HepG2 (cell line): ENCODE measurements around the gene ENHO.

Experiments
- EZH2 ChIP-seq: conservative IDR thresholded peaks from 2 replicates; pipeline ENCODE4 v1.6.1; 2012; ENCODE audit warnings: mild to moderate bottlenecking, low read depth, low read length, moderate library complexity
- HDAC1 ChIP-seq: sonication (generic); formaldehyde crosslinking; IDR thresholded peaks from 2 replicates; pipeline ENCODE4 v1.5.1; 2020; ENCODE audit warnings: mild to moderate bottlenecking, missing genetic modification reagents
- HIVEP1 ChIP-seq: sonication (generic); formaldehyde crosslinking; IDR thresholded peaks from 2 replicates; pipeline ENCODE4 v1.4.0; 2020; ENCODE audit warnings: mild to moderate bottlenecking, missing genetic modification reagents
- PAWR ChIP-seq: sonication (generic); formaldehyde crosslinking; IDR thresholded peaks from 2 replicates; pipeline ENCODE4 v1.4.0; 2020; ENCODE audit warnings: missing genetic modification reagents, mild to moderate bottlenecking, borderline replicate concordance
- POLR2A ChIP-seq, 2 experiments: IDR thresholded peaks; 2 replicates each; pipeline ENCODE4 v1.6.1; 2011; ENCODE audit warnings: low read depth in 2 of 2, low read length in 2 of 2, mild to moderate bottlenecking in 1 of 2, moderate library complexity in 1 of 2; ENCODE audit not compliant: insufficient read depth in 1 of 2
- SMC3 ChIP-seq: IDR thresholded peaks from 2 replicates; pipeline ENCODE4 v1.6.1; 2011; ENCODE audit warnings: low read length, improper control_type of control experiment
- TGIF2 ChIP-seq: IDR thresholded peaks from 2 replicates; pipeline ENCODE4 v1.6.1; 2016; ENCODE audit warnings: control low read depth, missing compliant biosample characterization
- ZNF143 ChIP-seq: sonication (generic); formaldehyde crosslinking; IDR thresholded peaks from 2 replicates; pipeline ENCODE4 v1.4.0; 2020; ENCODE audit warnings: missing genetic modification reagents
- ZNF292 ChIP-seq: sonication (generic); formaldehyde crosslinking; IDR thresholded peaks from 2 replicates; pipeline ENCODE4 v1.8.1; 2022; ENCODE audit warnings: mild to moderate bottlenecking, low read depth, missing genetic modification reagents, borderline replicate concordance
- TF ChIP-seq, protein P1 (sequence below): sonication (generic); formaldehyde crosslinking; IDR thresholded peaks from 2 replicates; pipeline ENCODE4 v1.5.0; 2020; ENCODE audit warnings: mild to moderate bottlenecking, missing genetic modification reagents, moderate library complexity
- TF ChIP-seq, protein P2 (sequence below): sonication (generic); formaldehyde crosslinking; IDR thresholded peaks from 2 replicates; pipeline ENCODE4 v1.5.1; 2020; ENCODE audit warnings: mild to moderate bottlenecking, missing genetic modification reagents, moderate library complexity
- TF ChIP-seq, protein P3 (sequence below): sonication (generic); formaldehyde crosslinking; IDR thresholded peaks from 2 replicates; pipeline ENCODE4 v1.4.0; 2020; ENCODE audit warnings: missing genetic modification reagents, mild to moderate bottlenecking, borderline replicate concordance
- TF ChIP-seq, protein P4 (sequence below), 2 experiments: IDR thresholded peaks; 2 replicates each; pipeline ENCODE4 v1.6.1; 2011 to 2012; ENCODE audit warnings: low read length in 2 of 2, borderline replicate concordance in 1 of 2, low read depth in 1 of 2, mild to moderate bottlenecking in 1 of 2, moderate library complexity in 1 of 2
- TF ChIP-seq, protein P5 (sequence below): sonication (generic); formaldehyde crosslinking; IDR thresholded peaks from 2 replicates; pipeline ENCODE4 v1.5.0; 2020; ENCODE audit warnings: mild to moderate bottlenecking, missing genetic modification reagents

DNA sequence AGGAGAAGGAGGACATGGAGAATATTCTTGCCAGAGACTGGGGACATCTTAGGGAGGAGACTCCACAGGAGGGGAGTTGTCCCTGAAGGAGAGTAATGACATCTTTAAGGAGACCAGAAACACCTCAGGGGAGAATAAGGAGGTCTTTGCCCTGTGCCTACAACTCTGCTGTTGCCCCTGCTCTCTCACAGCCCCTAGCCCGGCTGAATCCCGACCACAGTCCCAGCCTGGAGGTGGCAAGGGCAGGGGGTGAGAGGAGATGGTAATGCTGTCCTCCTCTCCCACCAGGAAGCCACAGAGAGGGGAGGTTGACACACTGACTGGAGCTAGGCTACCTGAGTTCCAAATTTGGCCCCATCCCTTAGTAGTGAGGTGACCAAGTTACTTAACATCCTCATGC, 30.2 kb upstream of the ENHO start:
- no peak for TF ChIP-seq ZNF292 (CRISPR knock-in tag)
- no peak for TF ChIP-seq PAWR (CRISPR knock-in tag)
- TF ChIP-seq HIVEP1 (CRISPR knock-in tag), result no peak
- TF ChIP-seq, protein P1, sequence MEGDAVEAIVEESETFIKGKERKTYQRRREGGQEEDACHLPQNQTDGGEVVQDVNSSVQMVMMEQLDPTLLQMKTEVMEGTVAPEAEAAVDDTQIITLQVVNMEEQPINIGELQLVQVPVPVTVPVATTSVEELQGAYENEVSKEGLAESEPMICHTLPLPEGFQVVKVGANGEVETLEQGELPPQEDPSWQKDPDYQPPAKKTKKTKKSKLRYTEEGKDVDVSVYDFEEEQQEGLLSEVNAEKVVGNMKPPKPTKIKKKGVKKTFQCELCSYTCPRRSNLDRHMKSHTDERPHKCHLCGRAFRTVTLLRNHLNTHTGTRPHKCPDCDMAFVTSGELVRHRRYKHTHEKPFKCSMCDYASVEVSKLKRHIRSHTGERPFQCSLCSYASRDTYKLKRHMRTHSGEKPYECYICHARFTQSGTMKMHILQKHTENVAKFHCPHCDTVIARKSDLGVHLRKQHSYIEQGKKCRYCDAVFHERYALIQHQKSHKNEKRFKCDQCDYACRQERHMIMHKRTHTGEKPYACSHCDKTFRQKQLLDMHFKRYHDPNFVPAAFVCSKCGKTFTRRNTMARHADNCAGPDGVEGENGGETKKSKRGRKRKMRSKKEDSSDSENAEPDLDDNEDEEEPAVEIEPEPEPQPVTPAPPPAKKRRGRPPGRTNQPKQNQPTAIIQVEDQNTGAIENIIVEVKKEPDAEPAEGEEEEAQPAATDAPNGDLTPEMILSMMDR (CRISPR knock-in tag), result no peak
- TF ChIP-seq ZNF143 (CRISPR knock-in tag), result no peak
- TF ChIP-seq, protein P2, sequence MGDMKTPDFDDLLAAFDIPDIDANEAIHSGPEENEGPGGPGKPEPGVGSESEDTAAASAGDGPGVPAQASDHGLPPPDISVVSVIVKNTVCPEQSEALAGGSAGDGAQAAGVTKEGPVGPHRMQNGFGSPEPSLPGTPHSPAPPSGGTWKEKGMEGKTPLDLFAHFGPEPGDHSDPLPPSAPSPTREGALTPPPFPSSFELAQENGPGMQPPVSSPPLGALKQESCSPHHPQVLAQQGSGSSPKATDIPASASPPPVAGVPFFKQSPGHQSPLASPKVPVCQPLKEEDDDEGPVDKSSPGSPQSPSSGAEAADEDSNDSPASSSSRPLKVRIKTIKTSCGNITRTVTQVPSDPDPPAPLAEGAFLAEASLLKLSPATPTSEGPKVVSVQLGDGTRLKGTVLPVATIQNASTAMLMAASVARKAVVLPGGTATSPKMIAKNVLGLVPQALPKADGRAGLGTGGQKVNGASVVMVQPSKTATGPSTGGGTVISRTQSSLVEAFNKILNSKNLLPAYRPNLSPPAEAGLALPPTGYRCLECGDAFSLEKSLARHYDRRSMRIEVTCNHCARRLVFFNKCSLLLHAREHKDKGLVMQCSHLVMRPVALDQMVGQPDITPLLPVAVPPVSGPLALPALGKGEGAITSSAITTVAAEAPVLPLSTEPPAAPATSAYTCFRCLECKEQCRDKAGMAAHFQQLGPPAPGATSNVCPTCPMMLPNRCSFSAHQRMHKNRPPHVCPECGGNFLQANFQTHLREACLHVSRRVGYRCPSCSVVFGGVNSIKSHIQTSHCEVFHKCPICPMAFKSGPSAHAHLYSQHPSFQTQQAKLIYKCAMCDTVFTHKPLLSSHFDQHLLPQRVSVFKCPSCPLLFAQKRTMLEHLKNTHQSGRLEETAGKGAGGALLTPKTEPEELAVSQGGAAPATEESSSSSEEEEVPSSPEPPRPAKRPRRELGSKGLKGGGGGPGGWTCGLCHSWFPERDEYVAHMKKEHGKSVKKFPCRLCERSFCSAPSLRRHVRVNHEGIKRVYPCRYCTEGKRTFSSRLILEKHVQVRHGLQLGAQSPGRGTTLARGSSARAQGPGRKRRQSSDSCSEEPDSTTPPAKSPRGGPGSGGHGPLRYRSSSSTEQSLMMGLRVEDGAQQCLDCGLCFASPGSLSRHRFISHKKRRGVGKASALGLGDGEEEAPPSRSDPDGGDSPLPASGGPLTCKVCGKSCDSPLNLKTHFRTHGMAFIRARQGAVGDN (CRISPR knock-in tag), result no peak
- no peak for TF ChIP-seq SMC3
- TF ChIP-seq, protein P3, sequence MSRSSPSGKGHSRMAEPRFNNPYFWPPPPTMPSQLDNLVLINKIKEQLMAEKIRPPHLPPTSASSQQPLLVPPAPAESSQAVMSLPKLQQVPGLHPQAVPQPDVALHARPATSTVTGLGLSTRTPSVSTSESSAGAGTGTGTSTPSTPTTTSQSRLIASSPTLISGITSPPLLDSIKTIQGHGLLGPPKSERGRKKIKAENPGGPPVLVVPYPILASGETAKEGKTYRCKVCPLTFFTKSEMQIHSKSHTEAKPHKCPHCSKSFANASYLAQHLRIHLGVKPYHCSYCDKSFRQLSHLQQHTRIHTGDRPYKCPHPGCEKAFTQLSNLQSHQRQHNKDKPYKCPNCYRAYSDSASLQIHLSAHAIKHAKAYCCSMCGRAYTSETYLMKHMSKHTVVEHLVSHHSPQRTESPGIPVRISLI (CRISPR knock-in tag), result no peak
- TF ChIP-seq TGIF2 (CRISPR knock-in tag), result no peak
- TF ChIP-seq HDAC1 (CRISPR knock-in tag), result no peak
- TF ChIP-seq POLR2A (IDR thresholded peaks at IDR 0.05; ENCODE audit: insufficient read depth in 1 of 2, low read depth in 2 of 2, low read length in 2 of 2), result no peak
- TF ChIP-seq, protein P4, sequence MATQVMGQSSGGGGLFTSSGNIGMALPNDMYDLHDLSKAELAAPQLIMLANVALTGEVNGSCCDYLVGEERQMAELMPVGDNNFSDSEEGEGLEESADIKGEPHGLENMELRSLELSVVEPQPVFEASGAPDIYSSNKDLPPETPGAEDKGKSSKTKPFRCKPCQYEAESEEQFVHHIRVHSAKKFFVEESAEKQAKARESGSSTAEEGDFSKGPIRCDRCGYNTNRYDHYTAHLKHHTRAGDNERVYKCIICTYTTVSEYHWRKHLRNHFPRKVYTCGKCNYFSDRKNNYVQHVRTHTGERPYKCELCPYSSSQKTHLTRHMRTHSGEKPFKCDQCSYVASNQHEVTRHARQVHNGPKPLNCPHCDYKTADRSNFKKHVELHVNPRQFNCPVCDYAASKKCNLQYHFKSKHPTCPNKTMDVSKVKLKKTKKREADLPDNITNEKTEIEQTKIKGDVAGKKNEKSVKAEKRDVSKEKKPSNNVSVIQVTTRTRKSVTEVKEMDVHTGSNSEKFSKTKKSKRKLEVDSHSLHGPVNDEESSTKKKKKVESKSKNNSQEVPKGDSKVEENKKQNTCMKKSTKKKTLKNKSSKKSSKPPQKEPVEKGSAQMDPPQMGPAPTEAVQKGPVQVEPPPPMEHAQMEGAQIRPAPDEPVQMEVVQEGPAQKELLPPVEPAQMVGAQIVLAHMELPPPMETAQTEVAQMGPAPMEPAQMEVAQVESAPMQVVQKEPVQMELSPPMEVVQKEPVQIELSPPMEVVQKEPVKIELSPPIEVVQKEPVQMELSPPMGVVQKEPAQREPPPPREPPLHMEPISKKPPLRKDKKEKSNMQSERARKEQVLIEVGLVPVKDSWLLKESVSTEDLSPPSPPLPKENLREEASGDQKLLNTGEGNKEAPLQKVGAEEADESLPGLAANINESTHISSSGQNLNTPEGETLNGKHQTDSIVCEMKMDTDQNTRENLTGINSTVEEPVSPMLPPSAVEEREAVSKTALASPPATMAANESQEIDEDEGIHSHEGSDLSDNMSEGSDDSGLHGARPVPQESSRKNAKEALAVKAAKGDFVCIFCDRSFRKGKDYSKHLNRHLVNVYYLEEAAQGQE (IDR thresholded peaks at IDR 0.05; ENCODE audit: borderline replicate concordance in 1 of 2, low read depth in 1 of 2, low read length in 2 of 2), result no peak
- 0 out of 2 replicates have a peak, but pooled peaks have one; percentile 19 for TF ChIP-seq EZH2
- TF ChIP-seq, protein P5, sequence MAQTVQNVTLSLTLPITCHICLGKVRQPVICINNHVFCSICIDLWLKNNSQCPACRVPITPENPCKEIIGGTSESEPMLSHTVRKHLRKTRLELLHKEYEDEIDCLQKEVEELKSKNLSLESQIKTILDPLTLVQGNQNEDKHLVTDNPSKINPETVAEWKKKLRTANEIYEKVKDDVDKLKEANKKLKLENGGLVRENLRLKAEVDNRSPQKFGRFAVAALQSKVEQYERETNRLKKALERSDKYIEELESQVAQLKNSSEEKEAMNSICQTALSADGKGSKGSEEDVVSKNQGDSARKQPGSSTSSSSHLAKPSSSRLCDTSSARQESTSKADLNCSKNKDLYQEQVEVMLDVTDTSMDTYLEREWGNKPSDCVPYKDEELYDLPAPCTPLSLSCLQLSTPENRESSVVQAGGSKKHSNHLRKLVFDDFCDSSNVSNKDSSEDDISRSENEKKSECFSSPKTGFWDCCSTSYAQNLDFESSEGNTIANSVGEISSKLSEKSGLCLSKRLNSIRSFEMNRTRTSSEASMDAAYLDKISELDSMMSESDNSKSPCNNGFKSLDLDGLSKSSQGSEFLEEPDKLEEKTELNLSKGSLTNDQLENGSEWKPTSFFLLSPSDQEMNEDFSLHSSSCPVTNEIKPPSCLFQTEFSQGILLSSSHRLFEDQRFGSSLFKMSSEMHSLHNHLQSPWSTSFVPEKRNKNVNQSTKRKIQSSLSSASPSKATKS (CRISPR knock-in tag), result no peak
